ENCODE results near the gene TMEM255A. TPM values are rescaled to one million over a fixed set of nuclear protein-coding genes. Genes with fewer than 3 reads are reported as not detected.

Gene TMEM255A
- total and polyA plus RNA-seq, 2 of the 13 experiments (the other 11 are each of a cell fraction or from before 2014, with no cell fraction given) = 0.13 to 0.40 TPM

- ChIA-PET CTCF (ENCODE audit: low intra/inter-chr PET ratio, low total read pairs) (no interaction called here), POLR2A (no interaction called here)
- H2AFZ ChIP-seq (ENCODE audit: low read length) = no peak overlapping the region
- no peak overlapping the region for H3K9ac ChIP-seq (ENCODE audit: insufficient read depth, low read depth, low read length)
- H3K36me3 ChIP-seq (replicated peaks in 1 of 2; ENCODE audit: control insufficient read depth in 1 of 2, insufficient read depth in 2 of 2, low read length in 2 of 2) = no peaks in the 10 kb centered on the region
- H3K4me3 ChIP-seq (replicated peaks in 1 of 3; ENCODE audit: insufficient read depth in 1 of 3, low read depth in 2 of 3, low read length in 3 of 3) = peak overlapping the region in 2 of 3 experiments; percentile 34 to 48; a peak in 2 of 6 replicates
- WGBS (ENCODE audit: low lambda C conversion rate) = 9% methylated on average over 18 of the region's 32 CpGs
- no peaks in the 10 kb centered on the region for H3K79me2 ChIP-seq (ENCODE audit: insufficient read depth, low read length)
- peak; percentile 81 for TF ChIP-seq CBX2 (IDR thresholded peaks at IDR 0.05; ENCODE audit: low read depth, low read length)
- no peak for TF ChIP-seq CBX2 (CRISPR knock-in tag; IDR thresholded peaks at IDR 0.05; ENCODE audit: low read depth)
- TF ChIP-seq PTBP1 (IDR thresholded peaks at IDR 0.05; ENCODE audit: low read depth, low read length, poor library complexity, severe bottlenecking) = no peak
- TF ChIP-seq MEF2D (CRISPR knock-in tag; IDR thresholded peaks at IDR 0.05) = no peak
- TF ChIP-seq ELF1 (CRISPR knock-in tag; IDR thresholded peaks at IDR 0.05) = no peak
- TF ChIP-seq ARNTL (CRISPR knock-in tag; IDR thresholded peaks at IDR 0.05) = no peak
- no peak overlapping the region for H3K27ac ChIP-seq (ENCODE audit: extremely low read length, insufficient read depth, low read length)
- H3K4me2 ChIP-seq (ENCODE audit: low read depth, low read length) = peak overlapping the region; percentile 70
- BruUV-seq (replicated peaks) = no TSS peak
- peaks cover 1 to 16% of the 10 kb centered on the region in 2 experiments; a peak in 1 of 5 replicates for H3K27me3 ChIP-seq (ENCODE audit: control insufficient read depth in 1 of 2, insufficient read depth in 2 of 2, low read length in 2 of 2)
- H3K4me1 ChIP-seq (ENCODE audit: insufficient read depth, low read length) = peaks cover 15% of the 10 kb centered on the region; the same call in 1 of the 2 replicates
- intact Hi-C loops (cut with micrococcal nuclease; ENCODE audit: unreplicated experiment) = loop anchor here (10.0 kb wide), 1 partner anchor 155 kb away; the partner anchor contains the start of gene LAMP2
- ATAC-seq (no peak), DNase-seq (ENCODE audit: low spot score) (no peak), FAIRE-seq (no peak)
- H4K20me1 ChIP-seq (ENCODE audit: insufficient read depth, low read length) = no peaks in the 10 kb centered on the region
- no peaks in the 10 kb centered on the region for H3K9me3 ChIP-seq (ENCODE audit: low read length)
- in situ Hi-C loops (cut with HindIII; ENCODE audit: extremely low pct_ligation_motif_present, low pct_unique_long_range_greater_than_20kb) = no loop called here
Measured at GRCh38 chrX:120309873-120310705, 1.2 kb downstream of the TMEM255A start.
